ENCODE data around the gene ENTPD6.

DNA sequence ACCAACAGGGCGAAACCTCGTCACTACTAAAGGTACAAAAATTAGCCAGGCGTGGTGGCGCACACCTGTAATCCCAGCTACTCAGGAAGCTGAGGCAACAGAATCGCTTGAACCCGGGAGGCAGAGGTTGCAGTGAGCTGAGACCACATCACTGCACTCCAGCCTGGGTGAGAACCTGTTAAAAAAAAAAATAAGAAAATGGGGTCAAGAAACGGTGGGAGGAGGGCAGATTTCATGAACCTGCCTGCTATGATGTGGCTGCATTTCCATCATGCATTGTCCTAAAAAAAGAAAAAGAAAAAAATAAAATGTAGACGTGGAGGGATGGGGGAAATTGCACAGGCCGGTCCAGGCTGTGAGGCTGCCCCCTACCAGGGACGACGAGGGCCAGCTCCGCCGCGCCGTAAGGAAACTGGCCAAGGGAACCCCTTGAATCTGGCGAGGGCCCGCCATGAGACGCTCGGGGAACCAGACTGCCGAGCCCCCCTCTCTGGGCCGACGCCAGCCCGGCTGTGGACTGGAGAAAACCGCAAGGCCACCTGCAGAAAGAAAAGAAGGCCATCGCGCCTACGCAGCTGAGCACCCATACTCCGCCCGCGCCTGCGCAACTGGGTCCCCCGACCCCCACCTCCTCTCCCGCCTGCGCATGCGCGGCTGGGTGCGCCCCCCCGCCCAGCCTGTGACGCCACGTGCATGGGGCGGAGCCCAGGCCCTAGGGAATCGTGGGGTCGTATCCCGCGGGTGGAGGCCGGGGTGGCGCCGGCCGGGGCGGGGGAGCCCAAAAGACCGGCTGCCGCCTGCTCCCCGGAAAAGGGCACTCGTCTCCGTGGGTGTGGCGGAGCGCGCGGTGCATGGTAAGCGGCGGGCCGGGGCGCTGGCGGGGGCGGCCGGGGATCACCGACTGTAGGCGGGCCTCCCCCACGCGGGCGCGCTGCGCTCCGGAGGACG, at the start of gene ENTPD6:
- TF ChIP-seq EZH2phosphoT487 (IDR thresholded peaks at IDR 0.05; ENCODE audit: borderline replicate concordance, low read length): no peak
- TF ChIP-seq CTCF (conservative IDR thresholded peaks at IDR 0.05; ENCODE audit: low read depth, low read length): peak; percentile 41; the same call in 1 of the 2 replicates
- TF ChIP-seq EZH2 (IDR thresholded peaks at IDR 0.05; ENCODE audit: low read length, unreplicated experiment): no peak
